NCI-H2081 (cell line): ENCODE results near the gene ENTPD2.
"Not testable (repeated sequence)": the region's sequence is repeated elsewhere in the genome, so short reads cannot be mapped to it uniquely, and the experiment has no call there.

Source experiments
- DNase-seq, 2 experiments: peaks; one replicate each; lab custom pipeline; 2025; lab: John Stamatoyannopoulos, UW

ENTPD2 gene

GRCh38 chr9:137045294-137046087 is 8.4 kb downstream of the ENTPD2 start:
- peak; percentile 34 to 52 for DNase-seq

GRCh38 chr9:137044502-137045177 is 9.2 kb downstream of the ENTPD2 start:
- DNase-seq, result peak; percentile 76 to 84

- no peak for DNase-seq
Measured at GRCh38 chr9:137044037-137044436, 9.8 kb downstream of the ENTPD2 start.

GRCh38 chr9:137042751-137043727 is 10.8 kb downstream of the ENTPD2 start:
- no peak for DNase-seq

- DNase-seq, result no peak
Measured at GRCh38 chr9:137041124-137041523, 12.7 kb downstream of the ENTPD2 start.

- DNase-seq, result no peak
Measured at GRCh38 chr9:137040568-137040967, 13.3 kb downstream of the ENTPD2 start.

- no peak for DNase-seq
Measured at GRCh38 chr9:137039611-137040366, 14.1 kb downstream of the ENTPD2 start.

GRCh38 chr9:137038916-137039315 is 14.9 kb downstream of the ENTPD2 start:
- DNase-seq, result no peak

GRCh38 chr9:137037483-137037882 is 16.4 kb downstream of the ENTPD2 start:
- no peak for DNase-seq

GRCh38 chr9:137037035-137037434 is 16.8 kb downstream of the ENTPD2 start:
- no peak for DNase-seq

- DNase-seq, result no peak
Measured at GRCh38 chr9:137035937-137036336, 17.9 kb downstream of the ENTPD2 start.

GRCh38 chr9:137035507-137035834 is 18.4 kb downstream of the ENTPD2 start:
- no peak for DNase-seq

- peak; percentile 85 for DNase-seq
Measured at GRCh38 chr9:137034709-137035506, 19.0 kb downstream of the ENTPD2 start.

- no peak for DNase-seq
Measured at GRCh38 chr9:137034039-137034708, 19.7 kb downstream of the ENTPD2 start.

- DNase-seq, result not testable (repeated sequence)
Measured at GRCh38 chr9:137033481-137033880, 20.4 kb downstream of the ENTPD2 start.

GRCh38 chr9:137032858-137033257 is 21.0 kb downstream of the ENTPD2 start:
- DNase-seq, result no peak

- DNase-seq, result no peak
Measured at GRCh38 chr9:137031904-137032640, 21.8 kb downstream of the ENTPD2 start, which contains the start of gene FUT7. FUT7 (minus strand) TSS chr9:137032088; CDS start chr9:137031991, 97 bp downstream.

- DNase-seq, result no peak
Measured at GRCh38 chr9:137030538-137031527, 23.0 kb downstream of the ENTPD2 start.
